T47D (cell line): Measurements from ENCODE around the gene CRACDL.

ENCODE experiments used
- DNase-seq, 2 experiments: peaks; one replicate each; pipeline versions ENCODE4 v3.0.0 to v3.0.0-alpha.2; 2011 to 2012; ENCODE audit warnings: low read depth in 1 of 2, low spot score in 1 of 2
- JUND ChIP-seq: IDR thresholded peaks from 2 replicates; pipeline ENCODE4 v1.6.1; 2012; ENCODE audit warnings: low read depth
- in situ Hi-C: cut with HindIII; loops from 2 replicates; pipeline ENCODE4 v1.10.0; 2016; ENCODE audit warnings: low sequenced_read_pairs, low pct_unique_long_range_greater_than_20kb

Gene CRACDL

GRCh38 chr2:98935111-98935770 is 784 bp downstream of the CRACDL start:
- peak; percentile 35 to 85 for DNase-seq
- no peak for TF ChIP-seq JUND
- in situ Hi-C loops = no loop called here

DNA sequence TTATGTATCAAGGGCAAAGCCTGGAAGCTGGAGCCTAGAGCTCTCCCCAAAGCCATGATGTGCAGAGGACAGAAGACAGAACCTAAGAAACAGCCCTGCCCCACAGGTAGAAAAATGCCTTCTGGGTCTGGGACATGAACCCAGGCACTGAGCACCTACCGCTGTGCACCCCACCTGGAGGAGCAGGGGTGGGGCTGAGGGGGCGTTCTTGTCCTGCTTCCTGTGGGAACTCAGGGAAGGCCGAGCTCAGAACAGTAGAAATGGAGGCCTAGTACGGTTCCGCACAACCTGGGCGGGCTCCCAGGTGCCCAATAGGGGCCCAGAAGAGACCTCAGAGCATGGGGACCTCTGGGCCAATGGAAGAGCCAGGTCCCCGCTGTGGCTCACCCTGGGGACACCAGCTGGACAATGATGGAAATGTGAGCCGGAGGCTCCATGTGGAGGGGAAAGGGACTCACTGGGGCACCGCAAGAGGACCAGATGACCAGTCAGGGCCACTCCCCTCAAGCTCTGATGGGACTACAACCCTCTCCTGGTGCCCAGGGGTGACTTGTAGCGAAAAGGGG is 3.2 kb downstream of the CRACDL start:
- no peak for TF ChIP-seq JUND
- in situ Hi-C loops = no loop called here
- no peak for DNase-seq

DNA sequence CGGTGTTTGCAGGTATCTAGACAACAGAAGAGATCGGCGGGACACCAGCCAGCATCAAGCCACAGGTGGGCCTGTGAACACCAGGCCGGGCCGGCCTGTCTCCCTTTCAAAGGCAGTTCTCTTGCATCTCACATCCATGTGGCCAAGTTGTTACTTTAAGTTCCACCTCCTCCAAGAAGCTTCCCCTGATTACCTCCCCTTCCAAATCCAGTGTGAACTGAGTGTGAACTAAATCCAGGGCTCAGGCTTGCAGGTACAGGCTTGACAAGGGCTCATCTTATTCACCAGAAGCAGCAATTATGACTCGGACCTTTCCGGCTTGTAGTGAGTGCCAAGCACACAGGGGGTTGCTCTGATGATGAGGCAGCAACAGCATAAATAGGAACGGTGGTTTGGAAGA is 3.9 kb downstream of the CRACDL start:
- no peak for DNase-seq
- in situ Hi-C loops = no loop called here
- TF ChIP-seq JUND = no peak

- TF ChIP-seq JUND = no peak
- in situ Hi-C loops = no loop called here
Observed at GRCh38 chr2:98931596-98931995, 4.4 kb downstream of the CRACDL start.

DNA sequence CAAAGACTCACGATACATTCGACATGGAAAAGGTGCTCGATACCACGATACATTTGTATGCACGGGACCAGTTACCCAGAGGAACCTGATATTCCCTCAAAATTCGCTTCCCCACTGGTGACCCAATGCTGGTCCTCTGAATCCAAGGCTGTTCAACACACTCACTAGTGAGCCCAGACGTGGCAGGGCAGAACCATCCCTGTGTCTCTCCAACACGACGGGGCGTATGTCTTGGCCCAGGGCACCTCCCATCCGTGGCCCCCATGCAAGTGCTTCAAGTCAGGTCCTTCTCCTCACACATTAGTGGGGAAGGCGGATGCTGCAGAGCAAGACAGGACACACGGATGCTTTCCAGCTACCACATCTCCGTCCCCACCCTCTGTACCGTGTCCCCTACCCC is 6.1 kb downstream of the CRACDL start:
- in situ Hi-C loops = no loop called here
- DNase-seq = no peak
- TF ChIP-seq JUND = no peak

More at GRCh38 chr2:98931596-98931995, 4.4 kb downstream of the CRACDL start:
- no peak for DNase-seq

- DNase-seq = no peak
- no peak for TF ChIP-seq JUND
- in situ Hi-C loops = no loop called here
Observed at GRCh38 chr2:98928242-98928641, 7.8 kb downstream of the CRACDL start.

DNA sequence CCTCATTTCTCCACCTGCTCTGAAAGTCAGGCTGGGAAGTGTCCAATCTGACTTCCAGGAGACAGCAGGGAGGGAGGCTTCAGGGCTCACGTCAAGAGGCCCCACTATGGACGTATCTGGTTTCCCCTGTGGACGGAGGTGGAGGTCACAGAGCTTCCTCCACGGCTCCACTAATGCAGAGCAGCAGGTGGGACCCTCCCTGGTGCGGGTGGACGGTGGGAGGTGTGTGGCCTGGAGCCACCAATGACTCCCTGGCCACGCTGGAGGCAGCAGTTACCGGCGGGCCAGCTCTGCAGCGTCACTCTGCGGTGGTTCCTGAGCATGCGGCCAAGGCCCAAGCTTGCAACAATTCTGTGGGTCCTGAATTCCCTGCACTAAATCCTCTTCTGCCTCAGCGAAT is 9.0 kb downstream of the CRACDL start:
- no peak for DNase-seq
- in situ Hi-C loops = no loop called here
- TF ChIP-seq JUND = no peak

DNA sequence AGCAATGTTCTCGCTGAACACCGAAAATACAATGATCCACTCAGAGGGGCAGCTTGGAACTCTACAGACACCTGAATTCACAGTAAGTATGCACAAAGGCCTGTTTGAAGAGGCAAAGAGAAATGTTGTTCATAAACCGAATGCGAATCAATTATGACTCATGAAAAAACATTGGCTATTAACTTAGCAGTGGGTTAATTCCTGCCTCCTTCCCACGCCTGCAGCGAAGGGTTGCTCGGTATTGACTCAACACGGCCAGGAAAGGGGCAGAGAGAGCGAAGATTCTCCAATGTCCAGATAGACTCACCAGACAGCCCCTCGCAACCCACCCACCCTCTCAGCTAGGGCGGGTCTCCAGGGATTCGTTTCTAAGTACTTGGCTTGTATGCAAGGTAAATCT is 9.4 kb downstream of the CRACDL start:
- DNase-seq = no peak
- TF ChIP-seq JUND = no peak
- in situ Hi-C loops = no loop called here

- no peak for TF ChIP-seq JUND
- in situ Hi-C loops = no loop called here
- DNase-seq = no peak
Observed at GRCh38 chr2:98924910-98925309, 11.1 kb downstream of the CRACDL start.

DNA sequence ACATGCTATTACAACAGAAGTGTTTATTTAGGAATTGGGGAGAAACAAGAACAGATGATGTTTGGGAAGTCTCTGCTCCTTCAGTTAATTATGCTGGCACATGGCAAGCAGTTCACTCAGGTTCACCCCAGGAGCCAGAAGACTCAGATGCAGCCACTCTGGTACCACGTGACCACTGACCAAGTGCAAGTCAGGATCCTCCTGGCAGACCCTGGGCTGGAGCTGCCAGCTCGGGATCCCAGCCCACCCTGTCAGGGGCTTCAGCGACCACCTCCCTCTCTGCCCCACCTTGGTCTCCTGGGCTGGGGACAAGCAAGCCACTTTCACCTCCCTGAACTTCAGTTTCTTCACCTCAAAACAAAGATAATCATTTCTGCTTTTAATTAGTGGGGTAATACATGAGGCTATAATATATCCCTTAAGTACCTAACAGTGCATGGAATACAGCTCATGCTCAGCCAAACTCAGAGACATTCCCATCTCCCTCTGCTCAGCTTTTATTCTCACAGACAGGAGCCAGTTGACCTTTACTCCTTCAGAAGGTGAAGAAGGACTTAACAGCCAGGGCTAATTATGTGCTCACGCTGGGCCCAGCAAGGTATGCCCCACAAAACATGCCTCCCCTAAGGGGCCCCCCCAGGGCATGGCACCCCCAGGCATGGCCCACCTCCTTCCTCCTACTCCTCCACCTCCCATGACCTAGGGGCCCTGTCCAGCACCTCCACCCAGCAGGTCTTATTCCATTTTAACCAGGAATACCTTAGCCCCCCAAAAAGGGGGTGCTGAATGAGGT is 11.8 kb downstream of the CRACDL start:
- TF ChIP-seq JUND = no peak
- no peak for DNase-seq
- in situ Hi-C loops = no loop called here

GRCh38 chr2:98923244-98923940 is 12.6 kb downstream of the CRACDL start:
- no peak for DNase-seq
- in situ Hi-C loops = no loop called here
- no peak for TF ChIP-seq JUND

DNA sequence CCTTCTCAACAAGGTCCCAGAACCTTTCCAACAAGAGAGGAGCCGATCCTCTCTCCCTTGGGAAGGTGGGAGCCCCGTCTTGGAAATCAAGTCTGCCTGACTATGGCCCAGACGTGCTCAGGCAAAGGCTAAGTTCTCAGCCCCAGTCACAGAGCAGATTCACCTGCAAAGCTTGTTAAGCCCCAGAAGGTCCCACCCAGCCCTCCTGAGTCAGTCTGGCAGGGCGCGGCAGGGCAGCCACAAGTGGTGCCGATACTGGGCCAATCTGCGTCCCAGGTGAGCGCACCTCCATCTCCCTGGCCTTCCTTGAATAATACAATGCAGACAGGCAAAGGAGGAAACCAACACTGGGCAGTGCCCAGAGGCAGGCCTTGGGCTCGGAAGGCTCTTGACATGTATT is 15.0 kb downstream of the CRACDL start:
- no peak for TF ChIP-seq JUND
- no peak for DNase-seq
- in situ Hi-C loops = no loop called here

- in situ Hi-C loops = no loop called here
- no peak for DNase-seq
- no peak for TF ChIP-seq JUND
Observed at GRCh38 chr2:98917031-98917471, 19.0 kb downstream of the CRACDL start.
